ENCODE data around the gene LTB4R.

DNA sequence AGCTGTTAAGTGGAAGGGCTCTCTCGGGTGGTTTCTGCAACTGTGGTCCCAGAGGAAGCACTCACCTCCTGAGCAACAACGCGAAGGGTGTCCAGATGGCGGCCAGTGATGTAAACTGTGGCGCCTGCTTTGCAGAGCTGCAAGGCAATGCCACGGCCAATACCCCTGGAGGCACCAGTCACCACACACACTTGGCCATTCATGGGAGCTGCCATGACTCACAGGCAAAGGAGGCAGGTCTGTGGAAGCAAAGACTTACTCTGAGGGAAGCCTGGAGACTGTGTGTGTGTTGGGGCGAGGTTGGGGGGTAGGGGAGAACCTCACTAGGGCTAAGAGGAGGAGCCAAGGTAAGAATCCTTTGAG lies 12.4 kb upstream of the LTB4R start:
- TF ChIP-seq CTCF (conservative IDR thresholded peaks at IDR 0.05 in 1 of 2, IDR thresholded peaks at IDR 0.05 in 1 of 2; ENCODE audit: low read depth in 1 of 2, low read length in 2 of 2): no peak
- TF ChIP-seq EZH2 (IDR thresholded peaks at IDR 0.05; ENCODE audit: low read length, missing control alignments): no peak

Measured in fibroblast of lung (primary cell).